Left forelimb (tissue), 1 donor: ENCODE measurements around the gene RAPGEF1.

Source experiments
- DNase-seq: peaks from one replicate; pipeline ENCODE4 v3.0.0-alpha.2; 2018; ENCODE audit warnings: low spot score

RAPGEF1 gene

DNA sequence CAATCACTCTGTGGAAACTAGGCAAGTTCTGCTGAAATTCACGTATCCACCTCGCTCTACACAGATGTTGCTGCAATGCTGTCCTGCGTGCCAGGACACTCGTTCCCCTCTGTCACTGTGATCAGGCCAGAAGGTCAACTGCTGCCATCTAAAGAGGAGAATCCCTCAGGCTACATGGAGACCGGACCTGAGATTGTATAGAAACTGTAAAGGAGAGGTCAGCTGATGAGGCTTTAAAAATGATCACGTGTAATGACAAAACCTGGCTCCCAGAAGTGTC, 114.4 kb downstream of the RAPGEF1 start:
- DNase-seq, result no peak

DNA sequence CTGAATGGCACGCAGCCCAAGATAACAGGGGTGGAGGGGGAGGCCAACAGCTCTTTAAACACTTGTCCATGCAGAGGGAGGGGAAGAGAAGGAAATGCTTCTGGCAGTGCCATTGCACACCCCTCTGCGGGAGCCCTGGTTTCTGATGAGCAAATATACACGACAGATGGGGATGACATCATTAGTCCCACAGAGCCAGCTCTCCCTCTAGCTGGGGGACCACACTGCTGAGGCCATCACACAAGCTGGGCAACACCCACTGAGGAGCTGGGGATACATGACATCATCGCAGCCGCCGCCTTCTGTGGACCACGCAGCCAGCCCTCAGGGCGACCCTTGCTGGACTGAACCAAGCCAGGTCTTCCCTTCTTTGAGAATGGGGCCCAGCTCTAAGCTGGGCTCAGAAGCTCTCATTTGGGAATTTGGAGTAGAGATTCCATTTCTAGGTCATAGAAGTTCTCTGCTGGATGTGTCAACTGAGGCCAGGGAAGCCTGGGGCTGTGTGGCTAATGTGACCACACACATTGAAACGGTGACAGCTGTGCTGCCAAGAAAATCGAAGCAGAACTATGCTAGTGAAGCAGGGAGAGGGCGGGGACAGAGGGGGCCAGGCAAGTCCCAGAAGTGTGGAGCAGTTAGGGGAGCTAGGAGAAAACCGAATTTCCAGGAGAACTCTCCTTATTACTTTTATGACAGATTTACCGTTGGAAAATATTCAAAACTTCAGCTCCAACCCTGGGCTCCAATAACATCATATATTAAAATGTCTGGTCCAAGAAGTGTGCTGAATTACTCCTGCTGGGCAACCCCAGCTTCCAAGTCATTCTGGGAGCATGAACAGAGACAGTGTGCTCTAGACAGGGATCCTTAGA, 115.0 kb downstream of the RAPGEF1 start:
- DNase-seq, result peak; percentile 79

DNA sequence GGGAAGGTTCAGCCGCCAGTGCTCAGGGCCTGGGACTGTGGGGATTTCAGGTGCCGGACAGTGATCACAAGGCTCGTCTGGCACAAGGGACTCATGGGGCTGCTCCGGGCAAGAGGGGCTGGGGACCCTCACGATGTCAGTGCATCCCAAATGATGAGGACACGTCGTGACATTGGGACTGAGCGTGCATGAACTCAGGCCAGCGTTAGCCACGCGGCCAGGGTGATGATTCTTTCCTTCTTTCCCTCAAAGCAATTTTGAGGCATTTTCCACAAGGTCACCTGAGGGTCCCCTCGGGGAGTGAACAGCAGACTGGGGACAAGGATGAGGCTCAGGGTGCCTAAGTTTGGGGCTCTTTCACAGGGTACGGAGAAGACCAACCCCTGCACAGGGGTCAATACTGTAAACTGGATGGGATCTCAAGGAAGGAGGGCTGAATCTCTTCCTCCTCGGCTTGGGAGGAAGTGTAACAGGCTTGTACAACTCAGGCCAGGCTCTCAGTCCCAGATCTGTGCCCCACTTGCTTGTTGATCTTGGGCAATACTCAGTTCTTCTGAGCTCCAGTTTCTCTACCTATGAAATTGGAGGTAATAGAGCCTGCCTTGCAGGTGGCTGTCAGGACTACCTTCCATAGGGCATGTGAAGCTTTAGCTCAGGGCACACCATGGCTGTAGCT, 116.1 kb downstream of the RAPGEF1 start:
- DNase-seq, result no peak

DNA sequence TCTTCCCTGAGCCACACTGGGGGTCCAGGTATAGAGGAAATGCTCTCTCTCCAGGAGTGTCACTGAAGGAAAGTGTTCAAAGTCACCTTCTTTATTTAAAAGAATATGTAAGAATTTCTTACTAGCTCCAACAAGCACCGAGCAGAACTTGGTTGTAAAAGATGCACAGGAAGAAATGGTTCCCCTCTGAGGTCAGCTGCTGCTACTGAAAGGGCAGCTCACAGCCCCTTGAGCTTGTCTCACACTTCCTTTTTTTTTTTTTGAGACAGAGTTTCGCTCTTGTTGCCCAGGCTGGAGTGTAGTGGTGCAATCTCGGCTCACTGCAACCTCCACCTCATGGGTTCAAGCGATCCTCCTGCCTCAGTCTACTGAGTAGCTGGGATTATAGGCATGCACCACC, 117.4 kb downstream of the RAPGEF1 start:
- DNase-seq, result no peak

DNA sequence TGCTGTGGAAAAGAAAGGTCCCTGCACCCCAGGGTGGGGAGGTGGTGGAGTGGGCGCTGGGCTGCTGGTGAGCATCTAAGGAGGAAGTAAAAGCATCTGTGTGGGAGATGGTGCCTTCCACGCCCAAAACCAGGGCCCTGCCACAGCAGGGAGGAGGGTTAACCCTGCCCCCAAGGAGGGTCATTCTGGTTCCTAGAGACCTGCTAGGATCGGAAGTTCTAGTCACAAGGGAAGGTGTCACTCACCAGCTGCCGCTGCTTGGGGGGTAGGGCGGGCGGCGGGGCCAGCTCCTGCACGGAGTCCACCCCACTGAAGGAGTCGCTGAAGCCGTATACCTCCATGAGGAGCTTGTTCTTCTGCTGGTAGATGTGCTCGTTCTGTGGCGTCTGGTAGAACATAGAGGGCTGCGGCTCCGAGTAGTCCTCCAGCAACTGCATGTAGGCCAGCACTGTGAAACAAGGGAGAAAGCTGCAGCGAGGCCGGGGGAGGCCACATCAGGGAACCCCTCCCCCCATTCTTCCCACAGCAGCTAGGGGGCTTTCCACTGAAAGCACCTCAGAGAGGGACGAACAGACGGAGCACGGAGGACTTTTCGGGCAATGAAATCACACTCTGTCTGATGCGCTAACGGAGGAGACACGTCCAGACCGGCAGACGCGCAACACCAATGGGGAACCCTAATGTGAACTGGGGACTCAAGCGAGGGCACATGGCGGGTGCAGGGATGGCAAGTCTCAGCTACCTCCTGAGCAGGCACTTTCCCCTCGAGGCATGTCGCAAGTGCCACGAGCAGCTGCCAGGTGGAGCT, 118.1 kb downstream of the RAPGEF1 start:
- DNase-seq, result no peak

DNA sequence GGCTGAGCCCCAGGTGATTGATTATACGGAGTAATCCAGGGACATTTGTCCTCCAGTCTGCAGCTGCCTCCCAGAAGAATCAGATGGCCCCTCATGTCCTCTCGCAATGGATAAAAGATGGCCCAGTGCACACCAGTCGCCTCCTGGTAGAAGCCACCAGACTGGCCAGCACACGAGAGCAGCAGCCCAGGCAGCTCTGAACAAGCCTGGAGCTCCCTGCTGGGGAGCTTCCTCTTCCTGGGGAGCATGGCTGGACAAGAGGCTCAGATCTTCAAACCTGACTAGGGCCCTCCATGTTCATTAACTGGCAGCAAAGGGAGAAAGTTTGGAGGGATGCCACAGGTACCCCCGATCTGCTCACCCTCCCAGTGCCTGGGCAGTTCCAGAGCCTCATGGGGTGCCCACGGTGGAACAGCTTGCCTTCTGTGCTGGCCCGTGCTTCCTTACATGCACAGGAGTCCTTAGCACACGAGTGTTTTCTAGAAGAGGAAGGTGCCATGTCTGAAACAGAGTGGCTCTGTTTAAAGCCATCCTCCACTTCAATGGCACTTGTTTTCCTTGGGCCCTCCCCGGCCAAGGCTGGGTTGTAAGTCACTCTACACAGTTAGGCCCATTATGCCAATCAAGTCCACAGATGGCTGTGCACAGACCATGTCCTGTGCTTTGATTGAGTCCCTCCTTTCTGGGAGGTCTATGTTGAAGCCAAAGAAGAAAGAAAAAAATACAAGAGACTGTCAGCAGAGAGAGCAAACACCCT, 118.9 kb downstream of the RAPGEF1 start:
- DNase-seq, result no peak

DNA sequence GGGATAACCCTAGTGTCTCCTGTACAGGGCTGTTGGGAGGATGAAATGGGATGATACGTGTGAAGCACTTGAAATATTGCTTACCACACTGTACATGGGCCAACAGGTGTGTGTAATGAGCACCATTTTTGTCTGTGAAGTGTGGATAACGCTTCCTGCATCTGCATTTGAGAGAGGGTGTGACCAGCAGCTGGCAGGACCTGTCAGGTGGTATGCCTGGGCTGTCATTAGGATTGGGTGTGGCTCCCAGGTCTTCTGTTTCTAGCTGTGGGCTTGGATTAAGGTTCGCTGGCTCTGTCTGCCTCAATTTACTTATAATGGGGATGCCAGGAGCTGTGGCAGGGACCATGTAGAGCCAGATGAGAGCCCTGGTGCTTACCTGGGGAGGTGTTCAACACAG, 120.2 kb downstream of the RAPGEF1 start:
- no peak for DNase-seq

DNA sequence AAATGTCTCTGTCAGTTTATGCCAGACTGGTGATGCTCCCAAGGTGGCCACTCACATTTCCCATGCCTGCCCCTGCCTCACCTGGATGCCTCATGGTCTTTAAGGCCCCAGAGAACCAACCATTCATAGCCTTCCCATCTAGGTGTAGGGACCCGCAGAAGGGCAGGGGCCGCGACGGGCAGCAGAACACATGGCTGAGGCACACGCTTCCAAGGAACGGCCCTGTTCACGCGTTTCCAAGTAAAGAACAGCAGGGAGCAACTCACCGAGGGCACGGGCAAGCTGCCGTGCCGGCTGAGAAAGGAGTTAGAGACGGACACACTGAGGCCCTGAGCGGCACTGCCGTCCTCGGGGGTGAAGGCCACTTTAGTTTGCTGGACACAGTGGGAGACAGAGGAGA, 121.1 kb downstream of the RAPGEF1 start:
- no peak for DNase-seq

DNA sequence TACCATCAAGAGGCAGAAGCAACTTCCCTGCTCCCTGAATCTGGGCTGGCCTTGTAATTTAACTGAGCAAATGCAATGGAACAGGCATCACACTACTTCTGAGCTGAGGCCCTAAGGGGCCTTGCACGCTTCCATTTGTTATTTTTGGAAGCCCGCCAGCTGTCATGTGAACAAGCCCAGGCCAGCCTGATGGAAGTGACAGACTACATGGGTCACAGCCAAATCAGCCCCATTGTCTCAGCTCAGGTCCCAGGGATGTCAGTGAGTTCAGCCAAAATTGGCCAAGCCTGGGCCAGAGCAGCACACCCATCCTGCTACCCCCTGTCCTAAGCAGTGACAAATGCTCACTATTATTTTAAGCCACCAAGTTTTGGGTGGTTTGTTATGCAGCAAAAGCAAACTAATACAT, 121.8 kb downstream of the RAPGEF1 start:
- no peak for DNase-seq

DNA sequence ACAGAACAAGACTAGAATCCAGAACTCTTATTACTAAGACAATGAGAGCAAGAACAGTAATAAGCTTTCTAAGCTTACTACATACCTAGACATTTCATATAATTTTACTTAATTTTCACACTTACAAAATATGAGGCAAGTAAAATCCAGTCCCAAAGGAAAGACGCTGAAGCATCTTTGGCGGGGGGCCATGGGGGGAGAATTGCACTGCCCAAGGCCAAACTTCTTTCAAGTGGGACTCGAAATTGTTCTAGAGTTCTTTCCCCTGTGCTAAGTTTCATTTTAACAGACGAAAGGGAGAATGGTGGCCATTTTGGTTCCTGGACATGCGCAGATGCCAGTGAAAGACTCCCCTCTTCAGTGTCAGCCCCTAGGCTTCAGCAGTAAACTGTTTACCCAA, 122.3 kb downstream of the RAPGEF1 start:
- DNase-seq, result no peak

DNA sequence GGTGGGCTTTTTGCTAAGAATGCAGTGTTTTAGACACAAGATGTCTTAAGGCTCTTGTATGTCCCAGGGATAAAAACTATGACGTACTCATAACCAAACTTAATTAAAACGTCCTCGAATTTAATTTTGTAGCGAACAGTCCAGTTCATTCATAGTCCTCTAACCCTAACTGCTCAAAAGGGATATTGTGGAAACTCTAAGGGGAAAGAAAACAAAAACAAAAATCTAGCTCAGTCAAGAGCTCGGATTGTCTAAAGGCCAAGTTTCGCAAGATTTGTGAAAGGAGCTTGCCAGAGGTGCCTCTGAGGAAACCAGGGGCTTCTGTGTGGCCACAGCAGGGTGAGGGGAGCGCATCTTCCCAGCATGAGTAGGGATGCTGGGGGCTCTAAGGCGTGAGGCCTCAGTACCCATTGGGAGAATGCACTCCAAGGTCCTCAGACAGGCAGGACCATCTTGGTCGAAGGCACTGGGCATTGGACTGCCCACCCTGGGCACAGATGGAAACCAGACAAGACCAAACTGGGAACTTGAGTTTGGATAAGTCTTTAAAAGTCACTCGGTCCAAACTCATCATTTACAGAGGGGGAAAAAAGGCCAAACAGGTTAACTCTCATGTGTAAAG, 122.8 kb downstream of the RAPGEF1 start:
- no peak for DNase-seq

DNA sequence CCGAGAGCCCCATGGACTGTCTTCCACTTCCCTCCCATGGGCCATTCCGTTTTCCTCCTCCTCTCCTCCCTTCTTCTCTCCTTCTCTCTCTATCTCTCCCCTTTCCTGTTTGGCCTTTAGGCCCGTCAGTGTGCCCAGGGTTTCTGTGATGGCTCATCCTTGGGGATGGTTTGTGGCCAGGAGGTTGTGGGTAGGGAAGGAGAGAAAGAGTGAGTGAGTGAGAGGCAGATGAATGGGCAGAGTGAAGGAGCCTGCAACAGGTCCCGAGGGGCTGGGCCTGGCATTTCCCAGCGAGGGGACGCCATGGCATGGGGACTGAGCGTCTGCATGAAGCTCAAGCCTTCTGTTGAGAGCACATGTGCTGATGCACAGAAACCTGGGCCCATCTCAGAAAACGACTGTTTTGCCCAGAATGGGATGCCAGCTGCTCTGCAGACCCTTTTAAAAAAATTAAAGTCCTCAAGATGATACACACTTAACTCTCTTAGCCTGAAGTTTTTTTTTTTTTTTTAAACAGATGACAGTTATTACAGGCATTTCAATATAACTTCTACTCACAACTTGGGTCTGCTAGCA, 125.4 kb downstream of the RAPGEF1 start:
- DNase-seq, result no peak

DNA sequence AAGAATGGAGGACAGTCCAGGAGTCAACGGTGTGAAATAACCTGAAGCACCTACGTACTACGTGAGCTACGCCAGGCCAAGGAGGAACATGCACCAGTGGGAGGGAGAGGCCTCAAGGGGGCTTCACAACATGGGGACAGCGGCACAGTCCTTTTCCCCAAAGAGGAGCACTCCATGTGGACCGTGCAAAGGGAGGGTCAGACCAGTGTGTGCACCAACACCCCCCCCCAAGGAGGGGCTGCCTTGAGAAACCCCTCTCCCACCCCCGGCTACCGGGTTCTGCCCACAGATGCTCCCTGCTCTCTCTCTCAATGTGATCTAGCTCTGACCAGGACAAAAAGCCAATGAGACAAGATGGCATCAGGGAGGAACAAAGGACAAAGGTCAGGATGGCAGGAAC, 126.0 kb downstream of the RAPGEF1 start:
- no peak for DNase-seq

DNA sequence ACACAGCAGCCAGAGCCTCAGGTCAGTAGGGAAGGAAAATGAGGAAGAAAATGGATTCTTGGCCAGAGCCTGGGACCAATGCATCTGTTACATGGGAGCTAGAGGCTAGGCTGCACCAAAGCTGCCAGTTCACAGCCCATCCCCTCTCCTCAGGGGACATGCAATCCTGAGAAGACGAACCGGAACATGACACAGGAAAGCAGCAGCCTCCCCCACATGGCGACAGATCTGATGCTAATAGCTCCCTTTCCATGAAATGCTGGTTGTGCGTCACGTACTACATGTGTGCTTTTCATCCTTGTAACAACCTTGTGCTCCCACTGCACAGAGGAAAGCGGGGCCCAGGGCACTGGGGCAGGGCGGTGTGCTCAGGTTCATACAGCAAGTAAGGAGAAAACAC, 127.0 kb downstream of the RAPGEF1 start:
- no peak for DNase-seq

DNA sequence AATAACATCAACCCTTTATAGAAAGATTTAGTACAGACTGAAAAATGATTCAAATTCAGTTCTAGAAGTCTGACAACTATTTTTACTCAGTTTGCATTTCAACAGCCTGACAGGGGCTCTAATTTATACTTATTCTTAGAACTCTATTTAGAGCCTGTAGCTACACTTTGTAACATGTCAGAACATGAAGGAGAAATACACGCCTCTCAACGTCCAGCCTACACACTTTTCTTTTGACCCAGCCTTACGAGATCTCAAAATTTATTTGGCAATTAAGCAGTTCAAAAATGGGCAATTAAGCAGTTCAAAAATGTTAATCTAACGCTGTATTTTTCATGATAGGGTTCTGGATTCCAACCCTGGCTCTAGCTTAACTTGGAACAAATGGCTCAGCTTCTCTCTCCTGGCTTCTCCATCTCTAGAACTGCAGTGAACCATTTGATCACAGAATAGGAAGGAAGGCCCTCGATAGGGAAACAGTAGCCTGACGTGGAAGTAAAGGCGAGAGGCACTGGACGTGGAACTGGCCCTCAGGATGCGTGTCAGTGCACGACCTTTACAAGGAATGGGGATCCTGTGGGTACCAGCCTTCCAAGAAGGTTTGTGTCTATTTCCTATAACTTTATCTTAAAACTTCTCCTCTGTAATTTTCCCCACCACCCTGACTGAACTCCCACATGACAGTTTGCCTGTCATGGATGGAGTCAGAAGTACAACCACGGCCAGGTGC, 128.1 kb downstream of the RAPGEF1 start:
- DNase-seq, result no peak

DNA sequence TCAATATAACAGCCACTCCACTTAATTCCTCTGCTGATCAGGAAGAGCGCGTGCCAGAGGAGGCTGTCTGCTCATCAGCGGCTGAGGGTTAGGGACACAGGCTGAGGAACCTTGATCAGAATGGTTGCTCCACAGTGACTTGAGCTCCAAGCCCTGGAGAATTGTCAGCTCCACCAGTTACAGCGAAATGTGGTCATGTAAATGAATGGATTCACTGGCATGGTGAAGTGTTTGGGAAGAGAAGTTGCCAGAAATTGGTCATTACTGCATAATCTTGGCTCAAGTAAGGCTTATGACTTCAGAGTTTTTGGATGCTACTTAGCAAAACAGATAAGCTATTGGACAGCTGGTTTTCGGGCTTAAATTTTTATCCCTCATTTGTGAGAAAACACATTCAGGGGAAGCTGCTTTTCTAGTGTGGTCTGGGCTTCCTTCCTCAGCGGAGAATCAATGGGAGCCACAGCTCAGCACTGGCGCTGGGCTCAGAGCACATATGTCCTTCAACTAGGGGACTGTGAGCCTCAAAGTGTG, 129.6 kb downstream of the RAPGEF1 start:
- no peak for DNase-seq

DNA sequence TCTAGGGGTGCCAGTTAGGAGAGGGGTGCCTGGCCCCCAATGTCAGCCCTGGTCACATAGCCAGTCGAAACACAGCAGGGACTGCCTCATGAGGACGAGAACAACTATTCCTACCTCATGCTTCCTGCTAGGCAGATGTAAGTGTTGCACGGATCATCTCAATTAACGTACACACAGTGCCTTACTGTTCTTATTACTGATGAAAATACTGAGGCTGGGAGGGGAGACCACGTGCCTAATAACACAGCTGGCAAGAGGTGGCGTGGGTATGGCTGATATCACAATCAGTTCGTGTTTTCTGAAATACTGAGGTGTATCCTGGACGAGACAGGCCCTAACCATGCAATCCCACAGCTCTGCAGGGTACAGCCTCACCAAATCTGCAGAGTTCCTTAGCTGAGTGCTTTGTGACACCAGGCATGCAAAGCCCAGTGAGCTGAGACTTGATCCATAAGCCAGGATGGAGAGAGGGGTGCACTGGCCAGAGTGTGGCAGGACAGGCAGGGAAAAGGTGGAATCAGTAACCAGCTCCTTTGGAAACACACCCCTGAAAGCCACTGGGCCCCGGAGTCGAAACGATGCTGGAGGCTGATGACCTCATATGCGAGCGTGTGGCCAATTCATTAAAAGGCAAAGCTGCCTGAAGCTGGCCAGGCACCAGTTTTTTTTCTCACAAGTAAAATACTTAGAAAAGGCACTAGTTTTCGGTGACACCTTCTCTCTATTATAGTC, 130.6 kb downstream of the RAPGEF1 start:
- DNase-seq, result peak; percentile 76

DNA sequence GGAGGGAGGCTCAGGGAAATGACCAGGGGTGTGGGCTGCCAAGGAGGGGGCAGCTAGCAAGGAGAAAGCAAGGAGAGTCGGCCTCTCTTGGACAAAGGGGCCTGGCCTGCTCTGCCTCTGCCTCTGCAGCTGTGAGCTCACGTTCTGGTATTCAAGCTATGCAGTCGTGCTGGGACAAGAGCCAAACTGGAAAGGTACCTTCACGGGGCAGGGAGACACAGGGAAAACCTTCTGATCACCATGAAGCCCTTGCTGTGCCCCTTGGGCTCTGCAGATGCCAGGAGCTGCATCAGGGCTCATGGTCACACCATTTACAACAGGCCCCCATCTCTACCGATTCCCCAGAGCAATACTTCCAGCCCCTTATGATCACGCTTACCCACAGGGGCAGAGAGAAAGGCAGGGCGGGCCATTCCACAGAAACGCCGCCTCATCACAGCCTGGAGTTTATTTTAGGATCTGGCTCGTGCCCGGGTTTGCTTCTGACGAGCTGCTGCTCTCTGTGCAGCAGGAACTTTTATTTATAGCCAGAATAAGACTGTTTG, 131.3 kb downstream of the RAPGEF1 start:
- peak; percentile 85 for DNase-seq

DNA sequence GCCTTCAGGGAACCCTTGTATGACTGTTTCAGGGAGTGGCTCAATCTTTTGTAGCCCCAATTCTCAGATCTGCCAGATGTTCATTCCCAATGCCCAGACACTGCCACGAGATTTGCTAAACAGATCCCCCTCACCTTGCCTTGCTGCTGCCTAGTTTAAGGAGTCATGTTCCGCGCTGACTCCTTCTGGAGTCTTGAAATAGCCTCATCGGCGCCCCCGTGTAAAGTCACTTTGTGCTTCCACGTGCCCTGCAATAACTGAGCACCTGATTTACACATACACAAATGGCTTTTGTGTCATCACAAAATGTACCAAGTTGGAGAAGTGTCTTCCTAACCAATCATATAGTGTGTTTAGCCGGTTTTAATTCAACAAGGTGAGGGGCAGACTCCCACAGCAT, 132.3 kb downstream of the RAPGEF1 start:
- no peak for DNase-seq
